Caki2 (cell line): ENCODE measurements around the gene HNRNPCL2. TPM values are rescaled to one million over a fixed set of nuclear protein-coding genes. Genes with fewer than 3 reads are reported as not detected.
"Not testable (repeated sequence)": the region's sequence is repeated elsewhere in the genome, so short reads cannot be mapped to it uniquely, and the experiment has no call there.

Experiments used
- DNase-seq: peaks from one replicate; pipeline ENCODE4 v3.0.0-alpha.2; 2015; ENCODE audit warnings: low read depth
- in situ Hi-C: cut with HindIII; loops from 2 replicates; pipeline ENCODE4 v1.10.0; 2016; ENCODE audit warnings: low sequenced_read_pairs, low pct_unique_long_range_greater_than_20kb, mixed read lengths
- total RNA-seq: library from RNA; depleted of rRNA; stranded (reverse); fragments of >200 nt; shearing (Covaris generic); gene quantifications from 2 replicates; pipeline ENCODE4 v1.2.3, GENCODE V29; 2014; ENCODE audit warnings: low replicate concordance; rRNA removed

The HNRNPCL2 gene
- total RNA-seq, result not detected in 2 replicates

DNA sequence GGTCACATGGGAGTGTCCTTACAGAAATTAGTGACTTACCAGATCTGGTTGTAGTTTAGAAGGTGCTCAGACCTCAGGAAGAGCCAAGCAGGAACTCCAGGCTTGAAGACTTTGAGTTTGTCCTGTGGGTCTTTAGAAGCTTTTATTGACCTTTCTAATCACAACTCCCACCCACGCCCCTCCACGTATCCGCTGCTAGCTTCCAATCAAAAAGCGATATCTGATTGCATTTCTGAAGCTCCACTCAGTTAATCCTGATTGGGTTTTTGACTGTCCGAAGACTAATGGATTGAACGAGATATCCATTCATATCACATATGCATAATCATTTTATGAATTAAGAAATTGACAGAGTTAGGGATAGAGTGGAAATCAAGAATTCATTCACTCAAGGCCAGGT lies at the start of gene HNRNPCL2:
Gene HNRNPCL2, minus strand, starts transcription at position 101 of the 400 bp plus-strand sequence. CDS start 454 bp downstream, outside the sequence.
- not testable (repeated sequence) for DNase-seq

DNA sequence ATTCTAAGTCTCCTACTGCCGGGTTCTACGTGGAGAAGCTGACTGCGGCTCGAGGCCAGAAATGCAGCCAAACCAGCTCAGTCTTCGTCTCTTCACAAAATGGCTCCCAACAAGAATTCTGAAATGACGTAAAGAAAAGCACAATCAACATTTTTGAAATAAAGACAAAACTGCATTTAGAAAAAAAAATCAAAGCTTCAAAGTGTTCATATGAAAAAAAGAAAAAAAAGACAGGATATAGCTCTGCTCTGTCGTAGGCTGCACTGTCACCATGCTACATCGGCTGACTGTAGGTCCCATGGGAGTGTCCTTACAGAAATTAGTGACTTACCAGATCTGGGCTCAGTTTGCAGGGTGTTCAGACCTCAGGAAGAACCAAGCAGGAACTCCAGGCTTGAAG lies 48.9 kb upstream of the HNRNPCL2 start, which contains the start of gene HNRNPCL4:
Gene HNRNPCL4, minus strand, starts transcription at position 101 of the 400 bp plus-strand sequence. CDS start 164 bp downstream, outside the sequence.
- DNase-seq, in situ Hi-C loops: not testable (repeated sequence)

More for the DNA sequence above, at the start of gene HNRNPCL2:
- in situ Hi-C loops, result not testable (repeated sequence)

DNA sequence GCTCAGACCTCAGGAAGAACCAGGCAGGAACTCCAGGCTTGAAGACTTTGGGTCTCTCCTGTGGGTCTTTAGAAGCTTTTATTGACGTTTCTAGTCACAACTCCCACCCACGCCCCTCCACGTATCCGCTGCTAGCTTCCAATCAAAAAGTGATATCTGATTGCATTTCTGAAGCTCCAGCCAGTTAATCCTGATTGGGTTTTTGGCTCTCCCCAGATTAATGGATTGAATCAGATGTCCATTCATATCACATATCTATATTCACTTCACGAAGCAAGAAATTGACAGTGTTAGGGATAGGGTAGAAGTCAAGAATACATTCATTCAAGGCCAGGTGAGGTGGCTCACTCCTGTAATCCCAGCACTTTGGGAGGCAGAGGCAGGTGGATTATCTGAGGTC lies 39.3 kb upstream of the HNRNPCL2 start, which contains the start of gene PRAMEF26:
Gene PRAMEF26, minus strand, starts transcription at position 101 of the 400 bp plus-strand sequence. CDS start 2,914 bp downstream, outside the sequence.
- DNase-seq, in situ Hi-C loops: not testable (repeated sequence)

DNA sequence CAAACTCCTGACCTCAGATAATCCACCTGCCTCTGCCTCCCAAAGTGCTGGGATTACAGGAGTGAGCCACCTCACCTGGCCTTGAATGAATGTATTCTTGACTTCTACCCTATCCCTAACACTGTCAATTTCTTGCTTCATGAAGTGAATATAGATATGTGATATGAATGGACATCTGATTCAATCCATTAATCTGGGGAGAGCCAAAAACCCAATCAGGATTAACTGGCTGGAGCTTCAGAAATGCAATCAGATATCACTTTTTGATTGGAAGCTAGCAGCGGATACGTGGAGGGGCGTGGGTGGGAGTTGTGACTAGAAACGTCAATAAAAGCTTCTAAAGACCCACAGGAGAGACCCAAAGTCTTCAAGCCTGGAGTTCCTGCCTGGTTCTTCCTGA lies 46.2 kb downstream of the HNRNPCL2 start, which contains the start of gene PRAMEF25:
Gene PRAMEF25, plus strand, starts transcription at position 301 of the 400 bp plus-strand sequence. CDS start 2,920 bp downstream, outside the sequence.
- in situ Hi-C loops, result not testable (repeated sequence)

More for the DNA sequence above, 46.2 kb downstream of the HNRNPCL2 start, which contains the start of gene PRAMEF25:
- not testable (repeated sequence) for DNase-seq

Other genes with a start within 250 kb of the HNRNPCL2 start
- not detected in 2 replicates for gene PRAMEF4, start 230.7 kb downstream of the HNRNPCL2 start, total RNA-seq
- gene PRAMEF10, start 218.6 kb downstream of the HNRNPCL2 start, total RNA-seq, result not detected in 2 replicates
- not detected in 2 replicates for gene PRAMEF7, start 200.2 kb downstream of the HNRNPCL2 start, total RNA-seq
- not detected in 2 replicates for gene PRAMEF6, start 169.3 kb downstream of the HNRNPCL2 start, total RNA-seq
- gene PRAMEF27, start 60.3 kb downstream of the HNRNPCL2 start, total RNA-seq, result not detected in 2 replicates
- not detected in 2 replicates for gene HNRNPCL3, start 56.1 kb downstream of the HNRNPCL2 start, total RNA-seq
- gene PRAMEF25, start 46.1 kb downstream of the HNRNPCL2 start, total RNA-seq, result not detected in 2 replicates
- not detected in 2 replicates for gene PRAMEF26, start 39.2 kb upstream of the HNRNPCL2 start, total RNA-seq
- gene HNRNPCL4, start 48.8 kb upstream of the HNRNPCL2 start, total RNA-seq, result not detected in 2 replicates
- gene PRAMEF9, start 55.0 kb upstream of the HNRNPCL2 start, total RNA-seq, result not detected in 2 replicates
- not detected in 2 replicates for gene PRAMEF13, start 84.6 kb upstream of the HNRNPCL2 start, total RNA-seq
- gene PRAMEF18, start 109.3 kb upstream of the HNRNPCL2 start, total RNA-seq, result not detected in 2 replicates
- not detected in 2 replicates for gene PRAMEF5, start 137.3 kb upstream of the HNRNPCL2 start, total RNA-seq
- not detected in 2 replicates for gene PRAMEF8, start 168.3 kb upstream of the HNRNPCL2 start, total RNA-seq
- gene PRAMEF33, start 186.7 kb upstream of the HNRNPCL2 start, total RNA-seq, result not detected in 2 replicates
- gene PRAMEF15, start 198.7 kb upstream of the HNRNPCL2 start, total RNA-seq, result not detected in 2 replicates
- not detected in 2 replicates for gene PRAMEF14, start 230.3 kb upstream of the HNRNPCL2 start, total RNA-seq